Putamen (tissue), 1 donor: ENCODE measurements around the gene ZNF326.
"Not testable (repeated sequence)": the region's sequence is repeated elsewhere in the genome, so short reads cannot be mapped to it uniquely, and the experiment has no call there.

Source experiments
- DNase-seq: peaks from one replicate; pipeline ENCODE4 v3.0.0-alpha.2; 2016; ENCODE audit warnings: low spot score

Gene ZNF326

GRCh38 chr1:89996450-89997110, 1.7 kb downstream of the ZNF326 start:
- no peak for DNase-seq

GRCh38 chr1:89997152-89997551, 2.2 kb downstream of the ZNF326 start:
- DNase-seq = not testable (repeated sequence)

- no peak for DNase-seq
These were observed 3.4 kb downstream of the ZNF326 start for GRCh38 chr1:89998306-89998705.

DNA sequence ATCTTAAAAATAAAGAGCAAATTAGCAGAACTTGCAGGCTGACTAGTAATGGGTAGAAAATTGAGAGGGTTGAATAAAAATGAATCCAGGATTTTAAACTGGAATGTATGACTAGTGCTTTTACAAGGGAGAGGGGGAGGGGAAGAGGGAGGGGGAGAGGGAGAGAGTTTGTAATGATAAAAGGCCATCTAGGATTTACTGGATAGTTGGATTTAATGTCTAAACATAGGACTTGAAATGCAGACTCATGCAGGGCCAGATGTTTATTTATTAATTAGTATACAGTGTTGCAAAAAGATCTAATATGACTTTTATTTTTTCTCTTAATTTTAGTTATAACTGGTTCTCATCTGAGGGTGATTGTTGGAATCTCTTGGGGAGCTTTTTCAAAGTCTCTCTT, 4.3 kb downstream of the ZNF326 start:
- no peak for DNase-seq

DNA sequence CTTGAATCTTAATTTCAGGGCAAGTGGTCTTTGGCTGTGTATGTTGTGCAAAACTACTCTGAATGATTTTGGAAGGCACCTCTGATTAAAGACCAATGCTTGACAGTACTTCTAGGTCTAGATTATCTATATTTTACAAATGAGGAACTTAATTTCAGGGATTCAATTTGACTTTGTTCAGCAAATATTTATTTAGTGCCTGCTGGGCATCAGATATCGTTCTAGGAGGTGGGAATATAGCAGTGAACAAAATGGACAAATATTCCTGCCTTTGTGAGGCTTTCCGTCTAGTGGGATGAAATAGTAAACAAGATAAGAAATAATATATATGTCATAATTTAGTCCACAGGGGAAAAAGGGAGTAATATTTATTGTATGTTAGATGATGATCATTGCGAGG, 4.7 kb downstream of the ZNF326 start:
- no peak for DNase-seq

- DNase-seq = no peak
These were observed 6.2 kb downstream of the ZNF326 start for GRCh38 chr1:90000934-90001676.

DNA sequence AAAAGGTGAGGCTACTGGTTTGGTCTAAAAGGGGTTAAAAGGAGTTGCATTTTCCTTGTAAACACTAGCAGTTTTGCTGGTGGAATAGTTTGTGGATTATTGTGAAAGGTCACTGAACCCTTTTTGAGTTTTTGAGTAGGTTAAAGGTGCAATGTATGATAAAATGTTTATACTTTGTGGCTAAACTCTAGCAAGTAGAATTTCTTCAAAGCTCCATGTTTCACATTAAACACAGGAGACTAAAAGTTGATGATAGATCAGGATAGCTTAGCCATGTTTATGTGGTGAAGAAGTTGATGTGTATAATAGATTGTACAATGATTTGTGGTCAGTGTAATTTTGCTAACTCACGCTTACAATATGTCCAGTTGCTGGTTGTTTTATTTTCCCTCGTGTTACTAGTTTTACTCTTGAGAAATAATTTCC, 13.1 kb downstream of the ZNF326 start:
- DNase-seq = no peak

DNA sequence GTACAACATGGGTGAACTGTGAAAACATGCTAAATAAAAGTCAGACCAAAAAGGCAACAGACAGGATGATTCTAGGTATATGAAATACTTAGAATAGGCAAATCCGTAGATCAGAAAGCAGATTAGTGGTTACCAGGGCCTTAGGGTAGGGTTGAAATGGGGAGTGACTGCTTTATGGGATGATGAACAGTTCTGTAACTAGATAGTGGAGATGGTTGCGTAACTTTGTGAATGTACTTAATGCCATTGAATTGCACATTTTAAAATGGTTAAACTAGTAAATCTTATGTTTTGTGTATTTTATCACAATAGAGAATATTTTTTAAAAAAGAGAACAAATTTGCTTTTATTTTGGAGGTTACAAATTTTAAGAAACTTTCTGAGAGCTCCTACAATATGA, 17.4 kb downstream of the ZNF326 start:
- DNase-seq = no peak

DNA sequence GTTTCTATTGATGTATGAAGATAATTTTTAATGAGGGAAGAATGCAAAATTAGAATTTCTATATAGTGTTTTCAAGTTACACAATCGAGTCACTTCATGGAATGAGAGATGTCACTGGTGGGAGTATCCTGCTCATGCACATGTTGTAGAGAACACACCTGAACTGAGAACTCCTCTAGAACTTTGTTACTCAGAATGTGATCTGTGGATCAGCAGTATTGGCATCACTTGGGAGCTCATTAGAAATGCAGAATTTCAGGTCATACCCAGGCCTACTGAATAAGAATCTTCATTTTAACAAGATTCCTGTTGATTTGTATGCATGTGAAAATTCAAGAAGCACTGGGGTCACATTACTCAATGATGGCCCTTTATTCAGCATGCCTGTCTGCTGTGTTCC, 28.8 kb downstream of the ZNF326 start:
- no peak for DNase-seq

DNA sequence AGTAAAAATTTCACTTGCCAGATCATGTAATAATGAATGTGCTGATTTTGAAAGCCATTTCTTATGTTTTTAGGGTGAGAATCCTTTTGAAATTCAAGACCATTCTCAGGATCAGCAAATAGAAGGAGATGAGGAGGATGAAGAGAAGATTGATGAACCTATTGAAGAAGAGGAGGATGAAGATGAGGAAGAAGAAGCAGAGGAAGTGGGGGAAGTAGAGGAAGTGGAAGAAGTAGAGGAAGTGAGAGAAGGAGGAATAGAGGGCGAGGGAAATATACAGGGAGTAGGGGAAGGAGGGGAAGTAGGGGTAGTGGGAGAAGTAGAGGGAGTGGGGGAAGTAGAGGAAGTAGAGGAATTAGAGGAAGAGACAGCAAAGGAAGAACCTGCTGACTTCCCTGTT, 32.4 kb downstream of the ZNF326 start:
- no peak for DNase-seq

DNA sequence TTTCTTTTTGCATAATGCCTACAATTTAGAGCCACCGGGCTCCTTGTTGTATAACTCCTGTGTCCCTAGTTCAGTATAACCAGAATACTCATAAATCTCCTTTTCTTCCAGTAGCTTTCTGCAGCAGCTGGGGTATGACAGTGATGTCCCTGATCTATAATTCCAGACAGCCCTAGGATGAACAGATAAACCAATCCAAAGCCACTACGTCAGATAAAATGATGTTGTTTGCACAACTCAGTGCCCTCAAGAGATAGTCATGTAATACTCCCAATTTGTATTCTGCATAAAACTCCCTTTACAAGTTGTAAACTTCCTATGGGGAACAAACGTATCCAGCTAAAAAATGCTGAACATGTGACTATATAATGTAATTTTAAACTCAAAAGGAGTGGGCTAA, 44.7 kb downstream of the ZNF326 start:
- no peak for DNase-seq

DNA sequence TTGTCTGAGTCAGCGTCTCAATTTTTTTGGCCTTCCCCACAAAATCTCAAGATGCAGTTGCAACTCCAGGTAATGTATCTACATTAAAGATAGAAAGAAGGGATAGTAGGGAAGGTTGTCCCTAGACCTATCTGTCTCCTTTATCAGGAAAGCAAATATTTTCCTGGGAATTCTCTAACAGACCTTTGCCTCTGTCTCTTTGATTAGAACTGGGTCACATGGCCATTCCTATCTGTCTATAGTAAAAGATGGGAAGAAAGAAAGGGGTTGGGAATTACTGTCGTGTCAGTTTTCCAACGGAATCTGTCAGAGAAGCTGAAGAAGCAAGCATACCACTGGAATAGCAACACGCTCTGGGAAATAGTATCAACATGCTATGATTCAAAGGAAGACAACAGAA, 48.7 kb downstream of the ZNF326 start:
- no peak for DNase-seq

DNA sequence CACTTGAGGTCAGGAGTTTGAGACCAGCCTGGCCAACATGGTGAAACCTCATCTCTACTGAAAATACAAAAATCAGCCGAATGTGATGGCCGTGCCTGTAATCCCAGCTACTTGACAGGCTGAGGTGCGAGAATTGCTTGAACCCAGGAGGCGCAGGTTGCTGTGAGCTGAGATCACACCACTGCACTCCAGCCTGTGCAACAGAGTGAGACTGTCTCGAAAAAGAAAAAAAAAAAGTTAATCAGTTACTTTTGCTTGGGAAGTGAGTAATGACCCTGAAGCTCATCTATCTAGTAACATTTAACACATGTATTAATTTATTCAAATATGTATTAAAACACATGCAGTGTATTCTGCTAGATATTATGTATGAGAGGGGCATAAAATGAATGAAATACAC, 49.4 kb downstream of the ZNF326 start:
- DNase-seq = no peak

- peak; percentile 1 for DNase-seq
These were observed 51.1 kb downstream of the ZNF326 start for GRCh38 chr1:90045853-90046563.

GRCh38 chr1:90046635-90047034, 51.7 kb downstream of the ZNF326 start:
- no peak for DNase-seq

DNA sequence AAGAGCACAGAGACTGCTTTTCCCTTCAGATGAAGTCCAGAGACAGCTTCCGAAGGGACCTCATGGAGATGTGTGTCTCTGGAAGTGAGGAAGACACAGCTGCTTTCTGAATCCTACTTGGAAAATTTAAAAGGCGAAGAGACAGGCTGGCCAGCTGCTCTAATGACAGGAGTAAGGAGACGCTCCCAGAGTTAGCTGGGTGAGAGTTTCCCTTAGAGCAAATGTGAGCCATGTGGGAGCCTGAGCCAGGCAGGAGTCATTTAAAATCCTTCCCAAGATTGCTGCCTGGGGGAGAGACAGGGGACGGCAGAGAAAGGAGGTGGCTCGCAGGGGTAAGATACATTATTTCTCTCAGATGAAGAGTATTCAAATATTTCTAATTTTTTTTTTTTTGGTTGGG, 53.1 kb downstream of the ZNF326 start:
- no peak for DNase-seq

GRCh38 chr1:90062700-90063643, 68.1 kb downstream of the ZNF326 start:
- DNase-seq = not testable (repeated sequence)

DNA sequence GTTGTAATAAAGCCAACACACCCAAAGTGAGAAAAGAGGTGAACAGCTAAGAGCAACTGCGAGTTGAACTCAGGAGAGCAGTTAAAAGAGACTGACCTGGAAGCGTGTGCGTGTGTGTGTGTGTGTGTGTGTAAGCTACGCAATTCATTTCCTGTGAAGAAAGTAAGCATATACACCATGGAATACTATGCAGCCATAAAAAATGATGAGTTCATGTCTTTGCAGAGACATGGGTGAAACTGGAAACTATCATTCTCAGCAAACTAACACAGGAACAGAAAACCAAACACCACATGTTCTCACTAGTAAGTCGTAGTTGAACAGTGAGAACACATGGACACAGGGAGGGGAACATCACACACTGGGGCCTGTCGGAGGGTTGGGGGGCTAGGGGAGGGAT, 69.2 kb downstream of the ZNF326 start:
- DNase-seq = not testable (repeated sequence)

DNA sequence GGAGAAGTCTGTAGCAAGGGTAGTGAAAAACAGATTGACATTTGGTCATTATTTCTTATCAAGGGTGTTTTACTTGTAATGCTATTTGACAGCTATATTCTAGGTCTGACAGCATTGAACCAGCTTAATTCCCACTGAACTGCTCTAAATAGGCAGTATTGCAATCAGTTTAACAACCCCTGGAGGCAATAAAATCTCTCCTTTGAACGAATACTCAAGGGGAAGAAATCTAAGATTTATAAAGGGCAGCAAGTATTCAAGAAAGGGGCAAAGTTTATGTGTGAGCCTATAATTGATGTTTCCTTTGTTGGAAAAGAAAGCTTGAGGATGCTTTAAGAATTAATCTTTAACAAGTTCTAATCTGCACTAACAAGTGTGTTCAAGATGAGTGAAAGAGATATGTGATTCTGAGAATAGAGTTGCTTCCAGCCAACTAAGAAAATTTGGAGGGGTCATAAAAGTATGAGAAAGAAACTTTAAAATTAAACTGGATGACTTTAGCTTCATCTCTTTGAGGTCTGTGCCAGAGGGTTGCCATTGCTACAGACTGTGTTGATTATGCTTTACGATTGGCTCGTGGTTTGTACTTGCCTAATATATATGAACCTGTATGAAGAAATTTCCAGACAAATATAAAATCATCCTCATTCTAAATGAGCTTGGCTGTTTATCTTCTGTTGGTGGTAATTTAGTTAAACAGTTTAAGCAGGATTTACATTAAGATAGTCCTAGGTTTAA, 72.5 kb downstream of the ZNF326 start:
- no peak for DNase-seq

GRCh38 chr1:90068611-90069280, 73.8 kb downstream of the ZNF326 start:
- DNase-seq = no peak

DNA sequence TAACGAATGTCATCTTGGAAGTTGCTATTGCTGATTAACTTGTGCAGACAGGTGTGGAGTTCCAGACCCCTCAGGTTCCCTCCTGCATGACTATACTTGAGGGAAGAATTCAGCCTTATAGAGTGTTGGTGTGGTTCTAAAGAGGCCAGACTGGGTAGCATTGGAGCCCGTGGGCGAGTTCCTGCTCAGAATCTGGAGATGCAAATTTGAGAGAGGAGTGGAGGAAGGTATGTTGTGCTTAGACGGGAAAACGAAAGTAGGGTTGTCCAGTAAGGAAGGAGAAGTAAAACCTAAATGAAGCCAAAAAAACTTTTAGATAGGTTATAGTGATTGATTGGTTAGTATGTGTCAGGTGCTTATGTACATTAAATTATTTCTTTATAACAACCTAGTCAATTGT, 79.2 kb downstream of the ZNF326 start:
- no peak for DNase-seq
